ENCODE data around the gene ALDOC.

The ALDOC gene

DNA sequence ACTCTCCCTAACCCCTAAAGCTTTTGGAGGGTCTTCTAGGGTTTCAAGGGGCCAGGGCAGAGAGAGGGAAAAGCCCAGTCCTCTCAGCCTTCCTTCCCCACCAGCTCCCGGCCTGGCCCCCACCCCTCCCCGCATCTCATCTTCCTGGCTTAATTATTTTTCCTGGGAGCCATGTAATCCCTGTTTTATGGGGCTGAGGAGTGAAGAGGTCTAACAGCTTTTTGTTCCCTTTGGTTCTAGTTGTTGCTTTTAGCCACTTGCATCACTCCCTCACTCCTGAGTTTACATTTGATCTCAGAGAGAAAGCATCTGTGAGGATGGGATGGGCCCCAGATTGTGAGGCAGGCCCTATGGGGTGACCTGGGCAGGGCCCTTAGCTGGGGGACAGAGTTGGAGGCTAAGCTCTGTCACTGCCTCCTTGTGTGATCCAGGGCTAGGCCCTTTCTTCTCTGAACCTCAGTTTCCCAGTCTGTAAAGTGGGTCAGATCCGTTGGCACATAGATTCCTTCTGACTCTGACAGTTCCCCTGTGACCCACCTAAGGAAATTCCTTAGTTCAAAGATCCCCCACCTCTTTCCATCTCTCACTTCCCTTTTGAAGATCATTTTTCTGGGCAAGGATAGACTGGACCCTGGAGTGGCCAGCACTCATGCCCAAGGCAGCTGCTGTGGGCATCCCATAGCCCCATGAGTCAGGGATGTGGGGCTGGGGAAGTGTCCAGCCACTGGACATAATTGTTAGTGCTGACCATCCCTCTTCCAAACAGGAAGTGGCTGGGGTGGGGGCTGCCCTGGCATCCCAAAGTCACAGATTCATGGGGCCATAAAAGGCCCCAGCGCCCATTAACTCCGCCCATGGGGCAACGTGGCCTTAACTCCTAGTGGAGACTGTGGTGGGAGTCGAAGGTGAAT lies 44.4 kb downstream of the ALDOC start:
- DNase-seq (ENCODE audit: low spot score) = no peak

- DNase-seq (ENCODE audit: low spot score) = no peak
Observed at GRCh38 chr17:28530926-28531325, 45.8 kb downstream of the ALDOC start.

GRCh38 chr17:28530250-28530649 lies 46.4 kb downstream of the ALDOC start:
- DNase-seq (ENCODE audit: low spot score) = no peak

GRCh38 chr17:28529013-28529400 lies 47.7 kb downstream of the ALDOC start:
- no peak for DNase-seq (ENCODE audit: low spot score)

DNA sequence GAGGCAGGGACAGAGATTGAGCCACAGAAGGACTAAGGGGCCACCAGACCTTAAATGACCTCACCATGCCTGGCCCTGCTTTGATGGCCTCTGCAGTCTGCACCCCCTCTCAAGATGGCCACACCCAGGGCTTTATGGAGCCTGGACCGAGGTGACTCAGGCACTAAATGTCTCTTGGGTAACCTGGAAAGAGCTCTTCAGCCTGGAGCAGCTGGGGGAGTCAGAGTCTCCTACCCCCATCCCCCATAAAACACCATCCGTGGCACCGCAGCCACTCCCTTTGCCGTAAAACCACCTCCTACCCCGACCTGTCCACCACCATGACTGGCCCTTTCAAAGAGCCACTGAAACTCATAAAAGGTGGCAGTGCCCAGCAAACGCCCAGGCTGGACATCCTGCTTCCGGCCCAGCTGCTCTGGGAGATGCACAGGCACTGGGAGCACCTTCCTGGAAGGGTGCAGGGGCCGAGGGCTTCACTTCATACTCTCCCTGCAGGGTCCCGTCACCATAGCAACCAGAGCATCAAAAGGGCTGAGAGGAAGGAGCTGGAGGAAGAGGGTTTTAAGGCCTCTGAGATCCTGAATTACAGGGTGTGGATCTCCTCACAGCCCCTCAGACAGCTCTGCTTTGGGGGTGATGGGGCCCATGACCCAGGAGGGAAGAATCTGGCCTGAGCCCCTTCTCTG lies 48.2 kb downstream of the ALDOC start:
- no peak for DNase-seq (ENCODE audit: low spot score)

DNA sequence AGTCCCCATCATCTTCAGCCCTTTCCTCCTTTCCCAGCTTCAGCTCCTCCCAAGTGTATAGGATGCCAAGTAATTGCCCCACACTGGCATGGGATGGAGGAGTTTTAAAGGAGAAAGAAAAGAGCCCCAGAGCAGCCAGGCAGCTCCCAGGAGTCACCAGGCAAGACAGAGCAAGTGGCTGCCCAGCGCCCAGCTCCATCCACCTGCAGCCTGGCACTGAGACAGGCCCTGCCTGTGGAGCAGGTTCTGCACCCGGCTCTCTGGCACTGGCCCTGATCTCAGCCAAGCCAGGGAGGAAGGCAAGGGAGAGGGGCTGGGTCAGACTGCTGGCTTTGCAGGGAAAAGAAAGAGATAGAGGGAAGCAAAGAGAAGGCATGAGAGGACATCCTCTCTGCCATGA lies 48.8 kb downstream of the ALDOC start:
- DNase-seq (ENCODE audit: low spot score) = no peak

GRCh38 chr17:28527181-28527681 lies 49.5 kb downstream of the ALDOC start:
- DNase-seq (ENCODE audit: low spot score) = no peak

DNA sequence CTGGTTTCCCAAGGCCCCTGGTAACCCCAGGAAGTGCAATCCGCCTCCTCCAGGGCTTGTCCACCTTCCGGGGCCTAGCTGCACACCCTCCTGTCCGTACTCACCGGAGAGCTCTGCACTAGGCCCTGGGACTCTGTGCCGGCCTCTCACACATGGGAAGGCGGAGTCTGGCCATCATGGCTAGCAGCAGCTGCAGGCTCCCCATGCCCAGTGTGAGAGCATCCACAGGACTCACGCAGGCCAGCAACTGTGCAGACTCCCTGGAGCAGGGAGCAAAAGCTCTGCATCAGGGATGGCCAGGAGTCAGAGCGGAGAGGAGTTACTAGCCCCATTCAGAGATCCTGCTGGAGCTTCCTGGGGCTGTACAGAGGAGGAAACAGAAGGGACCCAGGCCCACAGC lies 50.3 kb downstream of the ALDOC start:
- DNase-seq (ENCODE audit: low spot score) = no peak

- DNase-seq (ENCODE audit: low spot score) = no peak
Observed at GRCh38 chr17:28524476-28525424, 51.9 kb downstream of the ALDOC start.

GRCh38 chr17:28523876-28524275 lies 52.8 kb downstream of the ALDOC start:
- DNase-seq (ENCODE audit: low spot score) = no peak

- no peak for DNase-seq (ENCODE audit: low spot score)
Observed at GRCh38 chr17:28523186-28523585, 53.5 kb downstream of the ALDOC start.

All from activated CD4-positive, alpha-beta T cell treated with anti-CD3 and anti-CD28 coated beads, Interleukin-2, Interleukin-4, amounts not matched to agents 100 ng/mL and 50 ng/mL, durations not matched to agents 16 hours and 8 hours (primary cell).